Epidermal melanocyte (primary cell): ENCODE data around the gene MAN1C1.

ENCODE experiments used
- DNase-seq: peaks from one replicate; pipeline ENCODE4 v3.0.0; 2011; ENCODE audit warnings: low spot score; ENCODE audit not compliant: insufficient read length

MAN1C1 gene

GRCh38 chr1:25616095-25616986 lies at the start of gene MAN1C1:
TSS of gene MAN1C1 (plus strand) at chr1:25616791. CDS start at chr1:25617798, 1,007 bp downstream.
- peak; percentile 76 for DNase-seq

GRCh38 chr1:25567710-25568089 lies 48.9 kb upstream of the MAN1C1 start:
- DNase-seq = no peak

- peak; percentile 47 for DNase-seq
These were observed 48.3 kb upstream of the MAN1C1 start for GRCh38 chr1:25568090-25568833.

GRCh38 chr1:25568834-25569596 lies 47.6 kb upstream of the MAN1C1 start:
- no peak for DNase-seq

- peak; percentile 58 for DNase-seq
These were observed 46.8 kb upstream of the MAN1C1 start for GRCh38 chr1:25569597-25570396.

- DNase-seq = no peak
These were observed 45.6 kb upstream of the MAN1C1 start for GRCh38 chr1:25570798-25571521.

- no peak for DNase-seq
These were observed 45.0 kb upstream of the MAN1C1 start for GRCh38 chr1:25571522-25571970.

GRCh38 chr1:25572107-25572506 lies 44.5 kb upstream of the MAN1C1 start:
- DNase-seq = no peak

- peak; percentile 59 for DNase-seq
These were observed 43.6 kb upstream of the MAN1C1 start for GRCh38 chr1:25572708-25573590.

- no peak for DNase-seq
These were observed 43.0 kb upstream of the MAN1C1 start for GRCh38 chr1:25573591-25573930.

GRCh38 chr1:25573961-25574360 lies 42.6 kb upstream of the MAN1C1 start:
- DNase-seq = no peak

- no peak for DNase-seq
These were observed 41.4 kb upstream of the MAN1C1 start for GRCh38 chr1:25575191-25575590.

- no peak for DNase-seq
These were observed 40.0 kb upstream of the MAN1C1 start for GRCh38 chr1:25576459-25577133.

- DNase-seq = no peak
These were observed 39.3 kb upstream of the MAN1C1 start for GRCh38 chr1:25577134-25577920.

- no peak for DNase-seq
These were observed 37.0 kb upstream of the MAN1C1 start for GRCh38 chr1:25579292-25580252.

GRCh38 chr1:25580927-25581326 lies 35.7 kb upstream of the MAN1C1 start:
- no peak for DNase-seq

GRCh38 chr1:25581764-25582163 lies 34.8 kb upstream of the MAN1C1 start:
- DNase-seq = no peak
